Keratinocyte (primary cell): ENCODE measurements around the gene GJC3. TPM values are rescaled to one million over a fixed set of nuclear protein-coding genes. Genes with fewer than 3 reads are reported as not detected.
A peak's percentile ranks its signal among the peaks of the same experiment; 100 is the strongest.

Source experiments
- DNase-seq: peaks from one replicate; pipeline ENCODE4 v3.0.0-alpha.2; 2011; ENCODE audit warnings: low read depth, missing footprints, low spot score
- FAIRE-seq: peaks from 2 replicates; lab custom pipeline; 2011; peaks lifted over from hg19 to GRCh38; lab: Jason Lieb, UNC
- H2AFZ ChIP-seq: 2 replicates; pipeline ENCODE4 v1.6.0; 2012; ENCODE audit warnings: low read length, control low read depth, inconsistent platforms; ENCODE audit not compliant: control insufficient read depth
- H3K27ac ChIP-seq: 2 replicates; pipeline ENCODE4 v1.5.1; 2011; ENCODE audit warnings: low read length; ENCODE audit not compliant: control insufficient read depth, insufficient read depth
- H3K27me3 ChIP-seq: 3 replicates; pipeline ENCODE4 v1.6.0; 2011; ENCODE audit warnings: low read length; ENCODE audit not compliant: control insufficient read depth, insufficient read depth; ENCODE audit errors: extremely low read depth
- H3K36me3 ChIP-seq, 2 experiments: 2 replicates in 1 of 2; 3 replicates in 1 of 2; pipeline ENCODE4 v1.5.1; 2011; ENCODE audit warnings: low read length in 2 of 2, mild to moderate bottlenecking in 1 of 2; ENCODE audit not compliant: control insufficient read depth in 2 of 2, insufficient read depth in 2 of 2; ENCODE audit errors: extremely low read depth in 1 of 2
- H3K4me1 ChIP-seq: 3 replicates; pipeline ENCODE4 v1.5.1; 2011; ENCODE audit warnings: low read length; ENCODE audit not compliant: control insufficient read depth, insufficient read depth; ENCODE audit errors: extremely low read depth
- H3K4me2 ChIP-seq: 3 replicates; pipeline ENCODE4 v1.6.0; 2011; ENCODE audit warnings: low read depth, low read length; ENCODE audit not compliant: control insufficient read depth, insufficient read depth; ENCODE audit errors: extremely low read depth
- H3K4me3 ChIP-seq, 3 experiments: fragments of 200-600 bp in 1 of 3; sonication (generic) in 1 of 3; 2 replicates in 2 of 3; 3 replicates in 1 of 3; pipeline ENCODE4 v1.5.1; 2011 to 2016; ENCODE audit warnings: low read length in 3 of 3, mild to moderate bottlenecking in 3 of 3, control low read depth in 2 of 3, inconsistent platforms in 1 of 3, low read depth in 1 of 3, mixed read lengths in 1 of 3, mixed run types in 1 of 3, moderate library complexity in 1 of 3; ENCODE audit not compliant: control insufficient read depth in 2 of 3, insufficient read depth in 2 of 3; ENCODE audit errors: extremely low read depth in 1 of 3
- H3K79me2 ChIP-seq: 2 replicates; pipeline ENCODE4 v1.6.0; 2012; ENCODE audit warnings: low read length; ENCODE audit not compliant: control insufficient read depth, insufficient read depth
- H3K9ac ChIP-seq: 3 replicates; pipeline ENCODE4 v1.6.0; 2011; ENCODE audit warnings: low read length; ENCODE audit not compliant: control insufficient read depth, insufficient read depth; ENCODE audit errors: extremely low read depth
- H3K9me1 ChIP-seq: 3 replicates; pipeline ENCODE4 v1.6.0; 2011; ENCODE audit warnings: low read length; ENCODE audit not compliant: control insufficient read depth, insufficient read depth; ENCODE audit errors: extremely low read depth
- H3K9me3 ChIP-seq: 2 replicates; pipeline ENCODE4 v1.5.1; 2012; ENCODE audit warnings: low read depth, low read length; ENCODE audit not compliant: control insufficient read depth
- H4K20me1 ChIP-seq: 3 replicates; pipeline ENCODE4 v1.6.0; 2011; ENCODE audit warnings: low read length; ENCODE audit not compliant: control insufficient read depth, insufficient read depth; ENCODE audit errors: extremely low read depth
- EZH2 ChIP-seq: IDR thresholded peaks from one replicate; pipeline ENCODE4 v1.6.1; 2012; ENCODE audit warnings: inconsistent platforms, mild to moderate bottlenecking, low read length, moderate library complexity
- dilution Hi-C: fragments of 300-500 bp; cut with MboI; formaldehyde crosslinking; loops from one replicate; pipeline ENCODE4 v1.7.0; 2020; ENCODE audit warnings: low sequenced_read_pairs; ENCODE audit not compliant: extremely low pct_ligation_motif_present
- polyA plus RNA-seq, 5 experiments: library from polyadenylated mRNA; depleted of rRNA in 3 of 5; stranded (reverse) in 3 of 5; stranded (forward) in 1 of 5; unstranded in 1 of 5; fragments of >200 nt; gene quantifications; 1 replicate in 1 of 5; 2 replicates in 3 of 5; 3 replicates in 1 of 5; pipeline versions ENCODE4 v1.2.1 to v1.2.3, GENCODE V29; 2011 to 2012; ENCODE audit warnings: missing spikeins in 2 of 5, low read depth in 1 of 5, low replicate concordance in 1 of 5
- TF ChIP-seq, protein P1 (sequence below), 3 experiments: IDR thresholded peaks in 1 of 3; conservative IDR thresholded peaks in 1 of 3; optimal IDR thresholded peaks in 1 of 3; 2 replicates in 2 of 3; 3 replicates in 1 of 3; pipeline versions ENCODE3 to v1.5.1; 2011; ENCODE audit warnings: low read length in 3 of 3, mild to moderate bottlenecking in 3 of 3, moderate library complexity in 2 of 3, control low read depth in 1 of 3, inconsistent platforms in 1 of 3; ENCODE audit not compliant: insufficient read depth in 2 of 3; ENCODE audit errors: extremely low read depth in 1 of 3

The GJC3 gene
- polyA plus RNA-seq, 1 donor (not counting 4 experiments of a cell fraction or from before 2014, with no cell fraction given) = not detected

- H3K4me2 ChIP-seq = no peak overlapping the region
- FAIRE-seq (no peak), DNase-seq (no peak)
- TF ChIP-seq EZH2 = no peak
- TF ChIP-seq, protein P1, sequence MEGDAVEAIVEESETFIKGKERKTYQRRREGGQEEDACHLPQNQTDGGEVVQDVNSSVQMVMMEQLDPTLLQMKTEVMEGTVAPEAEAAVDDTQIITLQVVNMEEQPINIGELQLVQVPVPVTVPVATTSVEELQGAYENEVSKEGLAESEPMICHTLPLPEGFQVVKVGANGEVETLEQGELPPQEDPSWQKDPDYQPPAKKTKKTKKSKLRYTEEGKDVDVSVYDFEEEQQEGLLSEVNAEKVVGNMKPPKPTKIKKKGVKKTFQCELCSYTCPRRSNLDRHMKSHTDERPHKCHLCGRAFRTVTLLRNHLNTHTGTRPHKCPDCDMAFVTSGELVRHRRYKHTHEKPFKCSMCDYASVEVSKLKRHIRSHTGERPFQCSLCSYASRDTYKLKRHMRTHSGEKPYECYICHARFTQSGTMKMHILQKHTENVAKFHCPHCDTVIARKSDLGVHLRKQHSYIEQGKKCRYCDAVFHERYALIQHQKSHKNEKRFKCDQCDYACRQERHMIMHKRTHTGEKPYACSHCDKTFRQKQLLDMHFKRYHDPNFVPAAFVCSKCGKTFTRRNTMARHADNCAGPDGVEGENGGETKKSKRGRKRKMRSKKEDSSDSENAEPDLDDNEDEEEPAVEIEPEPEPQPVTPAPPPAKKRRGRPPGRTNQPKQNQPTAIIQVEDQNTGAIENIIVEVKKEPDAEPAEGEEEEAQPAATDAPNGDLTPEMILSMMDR (optimal IDR thresholded peaks at IDR 0.05 in 1 of 3, IDR thresholded peaks at IDR 0.05 in 1 of 3, conservative IDR thresholded peaks at IDR 0.05 in 1 of 3; ENCODE audit: extremely low read depth in 1 of 3, insufficient read depth in 2 of 3, low read length in 3 of 3) = no peak
- peaks cover 11% of the 10 kb centered on the region for H3K4me1 ChIP-seq
- H3K36me3 ChIP-seq = peaks cover 0 to 2% of the 10 kb centered on the region in 2 experiments
- no peaks in the 10 kb centered on the region for H3K9me3 ChIP-seq
- H3K79me2 ChIP-seq = peaks cover 13% of the 10 kb centered on the region
- H3K9me1 ChIP-seq = no peaks in the 10 kb centered on the region
- H3K9ac ChIP-seq = no peak overlapping the region
- H3K27me3 ChIP-seq = no peaks in the 10 kb centered on the region
- no peaks in the 10 kb centered on the region for H4K20me1 ChIP-seq
- no peak overlapping the region for H3K27ac ChIP-seq
- H3K4me3 ChIP-seq = no peak overlapping the region
- H2AFZ ChIP-seq = no peak overlapping the region
- dilution Hi-C loops = no loop called here
Observed at GRCh38 chr7:99923200-99923599, 6.2 kb downstream of the GJC3 start.

DNA sequence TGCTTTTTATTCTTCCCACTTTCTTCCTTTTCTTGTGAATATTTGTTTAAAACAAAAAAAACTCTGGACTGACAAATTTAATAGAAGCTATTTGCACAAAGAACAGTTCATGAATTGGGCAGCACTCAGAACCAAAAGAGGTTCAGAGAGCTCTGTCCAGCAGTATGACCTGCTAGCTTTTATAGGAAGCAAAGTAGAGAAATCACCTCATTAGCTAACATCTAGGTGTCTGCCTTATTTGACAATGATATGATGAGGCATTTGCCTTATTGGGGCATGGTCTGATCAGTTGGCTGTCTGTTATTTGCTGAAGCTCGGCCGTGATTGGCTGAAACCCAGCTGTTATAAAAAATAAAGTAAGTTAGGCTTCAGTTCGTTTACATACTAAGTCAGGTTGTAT is 9.3 kb downstream of the GJC3 start:
- H3K4me2 ChIP-seq = peak overlapping the region; percentile 91
- peak overlapping the region; percentile 89 for H3K9ac ChIP-seq
- dilution Hi-C loops = no loop called here
- H2AFZ ChIP-seq = no peak overlapping the region
- H3K4me3 ChIP-seq = peak overlapping the region; percentile 87 to 90 (median 89)
- no peaks in the 10 kb centered on the region for H3K27me3 ChIP-seq
- TF ChIP-seq, protein P1 (optimal IDR thresholded peaks at IDR 0.05 in 1 of 3, IDR thresholded peaks at IDR 0.05 in 1 of 3, conservative IDR thresholded peaks at IDR 0.05 in 1 of 3; ENCODE audit: extremely low read depth in 1 of 3, insufficient read depth in 2 of 3, low read length in 3 of 3) = no peak
- no peak for TF ChIP-seq EZH2
- H3K36me3 ChIP-seq = peaks cover 0 to 9% of the 10 kb centered on the region in 2 experiments
- peak overlapping the region; percentile 76 for H3K27ac ChIP-seq
- H4K20me1 ChIP-seq = peaks cover 4% of the 10 kb centered on the region
- H3K9me1 ChIP-seq = peaks cover 3% of the 10 kb centered on the region
- no peak for FAIRE-seq
- peaks cover 43% of the 10 kb centered on the region for H3K79me2 ChIP-seq
- H3K4me1 ChIP-seq = peaks cover 29% of the 10 kb centered on the region
- no peaks in the 10 kb centered on the region for H3K9me3 ChIP-seq
- DNase-seq = no peak
